Epithelial cell of proximal tubule (primary cell): ENCODE results near the gene WASF3. TPM values are rescaled to one million over a fixed set of nuclear protein-coding genes. Genes with fewer than 3 reads are reported as not detected.

Experiments
- DNase-seq: peaks from one replicate; pipeline ENCODE4 v3.0.0-alpha.2; 2011; ENCODE audit warnings: low read depth
- H3K4me3 ChIP-seq: 2 replicates; pipeline ENCODE4 v1.5.1; 2011; ENCODE audit warnings: low read depth, mild to moderate bottlenecking, low read length
- total RNA-seq: library from RNA; depleted of rRNA; stranded (reverse); fragments of >200 nt; gene quantifications from 2 replicates; pipeline ENCODE4 v1.2.3, GENCODE V29; 2015
- TF ChIP-seq, protein P1 (sequence below): conservative IDR thresholded peaks from 2 replicates; pipeline ENCODE4 v1.5.1; 2012; ENCODE audit warnings: low read depth, mild to moderate bottlenecking, low read length

WASF3 gene
- total RNA-seq, 1 donor from 2014 or later = 3.8 TPM

DNA sequence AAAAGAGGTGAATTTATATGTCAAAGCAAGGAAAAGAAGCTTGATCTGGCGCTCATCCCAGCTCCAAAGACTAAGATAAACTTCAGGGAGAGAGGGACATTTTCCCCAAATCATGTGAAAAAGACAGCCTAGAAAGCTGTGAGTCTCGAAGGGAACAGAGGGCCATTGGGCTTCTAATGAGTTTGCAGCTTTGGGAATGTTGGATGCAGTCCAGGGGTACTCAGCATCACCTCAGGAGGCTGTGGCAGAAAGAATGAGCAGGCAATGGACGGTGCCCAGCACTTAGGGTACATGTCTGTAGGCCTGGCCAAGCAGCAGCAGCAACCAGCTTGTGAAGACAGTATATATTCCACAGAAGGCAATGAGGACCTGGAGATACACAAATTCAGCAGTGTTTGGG, 25.7 kb upstream of the WASF3 start:
- H3K4me3 ChIP-seq = no peak overlapping the region
- TF ChIP-seq, protein P1, sequence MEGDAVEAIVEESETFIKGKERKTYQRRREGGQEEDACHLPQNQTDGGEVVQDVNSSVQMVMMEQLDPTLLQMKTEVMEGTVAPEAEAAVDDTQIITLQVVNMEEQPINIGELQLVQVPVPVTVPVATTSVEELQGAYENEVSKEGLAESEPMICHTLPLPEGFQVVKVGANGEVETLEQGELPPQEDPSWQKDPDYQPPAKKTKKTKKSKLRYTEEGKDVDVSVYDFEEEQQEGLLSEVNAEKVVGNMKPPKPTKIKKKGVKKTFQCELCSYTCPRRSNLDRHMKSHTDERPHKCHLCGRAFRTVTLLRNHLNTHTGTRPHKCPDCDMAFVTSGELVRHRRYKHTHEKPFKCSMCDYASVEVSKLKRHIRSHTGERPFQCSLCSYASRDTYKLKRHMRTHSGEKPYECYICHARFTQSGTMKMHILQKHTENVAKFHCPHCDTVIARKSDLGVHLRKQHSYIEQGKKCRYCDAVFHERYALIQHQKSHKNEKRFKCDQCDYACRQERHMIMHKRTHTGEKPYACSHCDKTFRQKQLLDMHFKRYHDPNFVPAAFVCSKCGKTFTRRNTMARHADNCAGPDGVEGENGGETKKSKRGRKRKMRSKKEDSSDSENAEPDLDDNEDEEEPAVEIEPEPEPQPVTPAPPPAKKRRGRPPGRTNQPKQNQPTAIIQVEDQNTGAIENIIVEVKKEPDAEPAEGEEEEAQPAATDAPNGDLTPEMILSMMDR = no peak
- no peak for DNase-seq

DNA sequence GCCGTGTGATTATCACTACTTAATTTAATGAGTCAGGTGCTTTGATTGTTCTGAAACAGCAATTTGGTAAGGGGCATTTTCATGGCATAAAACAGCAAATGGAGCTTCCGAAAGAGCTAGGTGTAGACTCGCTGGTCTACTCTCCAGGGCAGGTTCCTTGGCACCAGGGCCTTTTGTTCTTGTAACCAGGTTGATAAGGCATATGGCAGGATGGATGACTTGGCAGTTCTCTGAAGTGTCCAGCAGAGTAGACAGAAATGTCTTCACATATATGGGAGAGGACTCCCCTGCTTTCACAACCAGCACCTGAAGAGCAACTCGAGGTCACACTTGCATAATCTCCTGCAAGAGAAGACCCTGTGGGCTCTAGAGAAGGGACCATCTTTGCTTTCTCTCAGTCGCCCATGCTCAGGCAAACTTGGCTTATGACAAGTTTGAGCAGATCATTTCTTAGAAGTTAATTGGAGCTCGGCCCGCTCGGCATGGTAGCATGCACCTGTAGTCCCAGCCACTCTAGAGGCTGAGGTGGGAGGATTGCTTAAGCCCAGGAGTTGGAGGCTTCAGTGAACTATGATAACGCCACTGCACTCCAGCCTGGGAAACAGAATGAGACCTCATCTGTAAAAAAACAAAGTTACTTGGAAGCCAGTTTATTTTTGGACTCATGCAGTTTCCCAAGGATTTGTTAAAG, 23.3 kb upstream of the WASF3 start:
- H3K4me3 ChIP-seq = no peak overlapping the region
- TF ChIP-seq, protein P1 = no peak
- no peak for DNase-seq

DNA sequence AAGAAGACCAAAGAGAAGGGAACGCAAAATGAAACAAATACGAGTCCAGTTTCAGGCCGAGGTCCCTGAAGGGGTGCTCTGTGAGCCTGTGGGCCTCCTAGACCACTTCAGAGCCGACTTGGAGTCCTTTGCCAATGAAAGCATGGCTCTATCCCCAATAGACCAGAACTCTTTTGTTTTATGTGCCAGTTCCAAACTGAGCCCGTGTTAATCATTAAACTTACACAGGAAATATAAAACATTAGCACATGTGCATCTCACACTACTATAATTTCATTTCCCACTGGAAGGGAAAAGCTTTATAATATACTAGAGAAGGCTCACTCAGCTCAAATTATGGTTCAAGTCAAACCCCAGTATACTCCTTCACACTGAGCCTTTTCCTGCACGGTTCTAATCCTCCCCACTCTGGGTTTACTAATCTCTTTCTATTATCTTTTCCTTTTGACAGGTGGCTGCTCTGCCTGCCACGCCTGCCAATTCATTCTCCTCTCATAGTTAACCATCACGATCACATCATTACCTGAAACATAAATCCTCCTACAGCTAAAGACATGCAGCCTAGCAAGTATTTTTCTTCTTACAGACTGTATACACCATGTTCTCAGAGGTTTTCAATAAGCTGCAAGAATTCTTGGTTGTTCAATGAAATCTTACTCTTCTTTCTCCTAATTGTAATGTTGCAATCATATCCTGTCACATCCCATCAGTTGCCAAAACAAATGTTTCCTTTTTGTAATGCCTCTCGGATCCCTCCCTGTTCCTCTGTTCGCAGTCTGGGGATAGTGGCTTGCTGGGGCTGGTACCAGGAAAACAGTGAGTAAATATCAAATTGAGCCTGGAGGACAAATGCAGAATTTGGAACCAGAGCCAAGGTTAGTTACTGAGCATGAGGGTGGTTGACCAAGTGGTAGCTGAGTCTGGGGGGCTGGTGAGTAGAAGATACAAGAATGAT, 18.8 kb upstream of the WASF3 start:
- TF ChIP-seq, protein P1 = no peak
- no peak overlapping the region for H3K4me3 ChIP-seq
- no peak for DNase-seq

DNA sequence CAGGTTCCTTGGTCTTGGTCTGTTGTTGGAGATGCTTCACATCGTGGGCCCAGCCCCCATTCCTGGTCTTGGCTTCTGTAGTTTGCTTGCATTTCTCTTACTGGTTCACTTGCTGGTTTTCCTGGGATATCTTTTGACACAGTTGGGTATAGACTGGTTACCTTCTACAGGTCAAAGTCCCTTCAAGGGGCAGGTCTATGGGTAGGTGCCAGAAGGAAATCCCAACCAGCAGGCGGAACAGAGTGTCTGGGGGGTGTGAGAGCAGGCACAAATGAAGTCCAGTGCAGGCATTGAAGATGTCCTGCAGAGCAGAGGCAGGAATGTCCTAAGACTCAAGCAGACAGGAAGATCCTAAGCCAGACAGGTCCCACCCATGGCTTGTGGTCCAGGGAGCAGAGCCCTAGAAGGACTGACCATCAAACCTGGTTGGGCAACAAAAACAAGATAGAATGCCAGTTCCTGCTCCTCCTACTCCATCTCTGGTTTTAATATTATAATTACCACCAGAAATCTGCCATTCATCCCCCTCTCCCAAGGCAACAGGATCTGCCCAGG, 17.7 kb upstream of the WASF3 start:
- TF ChIP-seq, protein P1 = no peak
- DNase-seq = no peak
- H3K4me3 ChIP-seq = no peak overlapping the region

DNA sequence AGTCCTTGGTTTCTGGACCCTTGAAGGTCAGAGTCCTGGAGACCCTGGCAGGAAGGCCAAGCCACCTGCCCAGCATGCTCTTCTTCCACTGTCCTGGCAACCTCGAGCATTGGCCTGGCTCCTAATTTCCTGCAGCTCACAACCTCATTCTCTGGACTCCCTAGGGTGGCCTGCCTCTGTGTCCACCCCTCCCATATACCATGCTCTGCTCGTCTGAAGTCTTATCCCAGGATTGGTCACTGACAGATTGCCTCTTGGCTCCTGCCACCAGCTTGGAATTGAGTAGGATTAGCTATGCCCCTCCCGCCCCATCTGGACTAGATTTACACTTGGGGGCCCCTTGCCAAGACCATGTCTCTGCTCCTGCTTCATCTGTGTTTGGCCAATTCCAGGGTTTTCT, 17.1 kb upstream of the WASF3 start:
- DNase-seq = no peak
- TF ChIP-seq, protein P1 = no peak
- no peak overlapping the region for H3K4me3 ChIP-seq

DNA sequence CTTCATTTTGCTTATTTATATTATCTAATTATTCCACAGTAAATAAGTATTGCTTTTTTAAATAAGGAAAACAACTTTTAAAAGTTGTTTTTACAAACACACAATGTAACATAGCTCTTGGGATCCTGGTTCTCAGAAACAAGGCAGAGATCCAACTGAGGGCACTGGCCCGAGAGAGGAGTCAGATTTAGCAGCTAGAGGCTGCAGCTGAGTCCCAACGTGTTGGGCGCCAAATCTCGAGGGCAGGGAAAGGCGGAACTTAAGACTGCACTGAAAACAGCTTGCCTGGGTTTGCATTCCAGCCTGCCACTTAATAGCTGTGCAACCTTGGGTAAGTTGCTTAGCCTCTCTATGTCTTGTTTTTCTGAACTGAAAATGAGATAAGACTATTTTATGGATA, 16.4 kb upstream of the WASF3 start:
- TF ChIP-seq, protein P1 = no peak
- no peak overlapping the region for H3K4me3 ChIP-seq
- no peak for DNase-seq
